ENCODE measurements around the gene CLMN.
"Not testable (repeated sequence)": the region's sequence is repeated elsewhere in the genome, so short reads cannot be mapped to it uniquely, and the experiment has no call there.

The CLMN gene

GRCh38 chr14:95286645-95287044, 33.1 kb downstream of the CLMN start:
- no peak for TF ChIP-seq FOXP2 (optimal IDR thresholded peaks at IDR 0.05; ENCODE audit: control extremely low read depth, extremely low read length, insufficient read depth)
- TF ChIP-seq EZH2 (IDR thresholded peaks at IDR 0.05) = no peak
- no peak for DNase-seq (ENCODE audit: low read depth, low spot score)
- Histone ChIP-seq H3K9me3 (ENCODE audit: low read depth, low read length) (no peaks in the 10 kb centered on the region), H3K36me3 (ENCODE audit: insufficient read depth, low read length) (no peaks in the 10 kb centered on the region), H3K9ac (ENCODE audit: insufficient read length) (no peak overlapping the region), H3K4me3 (no peak overlapping the region), H3K27ac (no peak overlapping the region)

GRCh38 chr14:95285566-95285965, 34.1 kb downstream of the CLMN start:
- Histone ChIP-seq H3K27ac (no peak overlapping the region), H3K4me3 (no peak overlapping the region), H3K9me3 (ENCODE audit: low read depth, low read length) (no peaks in the 10 kb centered on the region), H3K9ac (ENCODE audit: insufficient read length) (no peak overlapping the region), H3K36me3 (ENCODE audit: insufficient read depth, low read length) (no peaks in the 10 kb centered on the region)
- TF ChIP-seq POLR2AphosphoS5 (IDR thresholded peaks at IDR 0.05; ENCODE audit: borderline replicate concordance, low read depth, low read length) (no peak), EZH2 (IDR thresholded peaks at IDR 0.05) (no peak), FOXP2 (optimal IDR thresholded peaks at IDR 0.05; ENCODE audit: control extremely low read depth, extremely low read length, insufficient read depth) (no peak)
- no peak for DNase-seq (ENCODE audit: low read depth, low spot score)

- H3K9me3 ChIP-seq (ENCODE audit: low read depth, low read length); H3K9ac ChIP-seq (ENCODE audit: insufficient read length); H3K36me3 ChIP-seq (ENCODE audit: insufficient read depth, low read length); H3K27ac ChIP-seq; DNase-seq (ENCODE audit: low read depth, low spot score); H3K4me3 ChIP-seq: not testable (repeated sequence)
Observed at GRCh38 chr14:95283802-95284201, 35.9 kb downstream of the CLMN start.

GRCh38 chr14:95282986-95283380, 36.7 kb downstream of the CLMN start:
- not testable (repeated sequence) for DNase-seq (ENCODE audit: low read depth, low spot score)

GRCh38 chr14:95282354-95282985, 37.2 kb downstream of the CLMN start:
- Histone ChIP-seq H3K27ac (no peak overlapping the region), H3K4me3 (no peak overlapping the region), H3K9me3 (ENCODE audit: low read depth, low read length) (no peaks in the 10 kb centered on the region), H3K9ac (ENCODE audit: insufficient read length) (no peak overlapping the region), H3K36me3 (ENCODE audit: insufficient read depth, low read length) (no peaks in the 10 kb centered on the region)
- TF ChIP-seq EZH2 (IDR thresholded peaks at IDR 0.05) = no peak
- no peak for TF ChIP-seq POLR2AphosphoS5 (IDR thresholded peaks at IDR 0.05; ENCODE audit: borderline replicate concordance, low read depth, low read length)
- no peak for DNase-seq (ENCODE audit: low read depth, low spot score)

More at GRCh38 chr14:95282986-95283380, 36.7 kb downstream of the CLMN start:
- H3K36me3 ChIP-seq (ENCODE audit: insufficient read depth, low read length); H3K9me3 ChIP-seq (ENCODE audit: low read depth, low read length); H3K9ac ChIP-seq (ENCODE audit: insufficient read length); H3K4me3 ChIP-seq; H3K27ac ChIP-seq: not testable (repeated sequence)

GRCh38 chr14:95281560-95282176, 38.0 kb downstream of the CLMN start:
- no peak overlapping the region for H3K27ac ChIP-seq
- no peak overlapping the region for H3K4me3 ChIP-seq
- TF ChIP-seq POLR2AphosphoS5 (IDR thresholded peaks at IDR 0.05; ENCODE audit: borderline replicate concordance, low read depth, low read length) = no peak
- TF ChIP-seq EZH2 (IDR thresholded peaks at IDR 0.05) = no peak
- no peak for TF ChIP-seq FOXP2 (optimal IDR thresholded peaks at IDR 0.05; ENCODE audit: control extremely low read depth, extremely low read length, insufficient read depth)

GRCh38 chr14:95275494-95275893, 44.2 kb downstream of the CLMN start:
- H3K9me3 ChIP-seq (ENCODE audit: low read depth, low read length) = no peaks in the 10 kb centered on the region
- DNase-seq (ENCODE audit: low read depth, low spot score) = no peak
- H3K27ac ChIP-seq = no peak overlapping the region
- H3K9ac ChIP-seq (ENCODE audit: insufficient read length) = no peak overlapping the region
- TF ChIP-seq EZH2 (IDR thresholded peaks at IDR 0.05) = no peak
- no peak for TF ChIP-seq POLR2AphosphoS5 (IDR thresholded peaks at IDR 0.05; ENCODE audit: borderline replicate concordance, low read depth, low read length)
- TF ChIP-seq FOXP2 (optimal IDR thresholded peaks at IDR 0.05; ENCODE audit: control extremely low read depth, extremely low read length, insufficient read depth) = no peak
- no peak overlapping the region for H3K4me3 ChIP-seq
- no peaks in the 10 kb centered on the region for H3K36me3 ChIP-seq (ENCODE audit: insufficient read depth, low read length)

More at GRCh38 chr14:95281560-95282176, 38.0 kb downstream of the CLMN start:
- no peak for DNase-seq (ENCODE audit: low read depth, low spot score)
- Histone ChIP-seq H3K36me3 (ENCODE audit: insufficient read depth, low read length) (no peaks in the 10 kb centered on the region), H3K9me3 (ENCODE audit: low read depth, low read length) (no peaks in the 10 kb centered on the region), H3K9ac (ENCODE audit: insufficient read length) (no peak overlapping the region)

- no peak for TF ChIP-seq EZH2 (IDR thresholded peaks at IDR 0.05)
- TF ChIP-seq FOXP2 (optimal IDR thresholded peaks at IDR 0.05; ENCODE audit: control extremely low read depth, extremely low read length, insufficient read depth) = no peak
- TF ChIP-seq POLR2AphosphoS5 (IDR thresholded peaks at IDR 0.05; ENCODE audit: borderline replicate concordance, low read depth, low read length) = no peak
- Histone ChIP-seq H3K9ac (ENCODE audit: insufficient read length) (no peak overlapping the region), H3K4me3 (no peak overlapping the region), H3K27ac (no peak overlapping the region), H3K36me3 (ENCODE audit: insufficient read depth, low read length) (no peaks in the 10 kb centered on the region), H3K9me3 (ENCODE audit: low read depth, low read length) (no peaks in the 10 kb centered on the region)
- DNase-seq (ENCODE audit: low read depth, low spot score) = no peak
Observed at GRCh38 chr14:95274874-95275273, 44.8 kb downstream of the CLMN start.

GRCh38 chr14:95274279-95274678, 45.4 kb downstream of the CLMN start:
- Histone ChIP-seq H3K9me3 (ENCODE audit: low read depth, low read length) (no peaks in the 10 kb centered on the region), H3K36me3 (ENCODE audit: insufficient read depth, low read length) (no peaks in the 10 kb centered on the region), H3K9ac (ENCODE audit: insufficient read length) (no peak overlapping the region), H3K4me3 (no peak overlapping the region), H3K27ac (no peak overlapping the region)
- no peak for DNase-seq (ENCODE audit: low read depth, low spot score)
- TF ChIP-seq EZH2 (IDR thresholded peaks at IDR 0.05) (no peak), FOXP2 (optimal IDR thresholded peaks at IDR 0.05; ENCODE audit: control extremely low read depth, extremely low read length, insufficient read depth) (no peak), POLR2AphosphoS5 (IDR thresholded peaks at IDR 0.05; ENCODE audit: borderline replicate concordance, low read depth, low read length) (no peak)
